NCI-H748 (cell line): ENCODE results near the gene SERPINE1.

Experiments used
- DNase-seq: peaks from one replicate; lab custom pipeline; 2025; ENCODE audit not compliant: unreplicated experiment; lab: John Stamatoyannopoulos, UW

The SERPINE1 gene

GRCh38 chr7:101151908-101152651 is 25.2 kb downstream of the SERPINE1 start:
- no peak for DNase-seq

- DNase-seq: peak; percentile 99
Measured at GRCh38 chr7:101153969-101154692, 27.2 kb downstream of the SERPINE1 start, which contains the start of gene AP1S1. TSS of gene AP1S1 (plus strand) at chr7:101154476. CDS start at chr7:101154515, 39 bp downstream.

GRCh38 chr7:101154693-101155102 is 27.8 kb downstream of the SERPINE1 start:
- peak; percentile 48 for DNase-seq

GRCh38 chr7:101155303-101155702 is 28.4 kb downstream of the SERPINE1 start:
- no peak for DNase-seq

GRCh38 chr7:101156277-101156676 is 29.4 kb downstream of the SERPINE1 start:
- DNase-seq: no peak

- no peak for DNase-seq
Measured at GRCh38 chr7:101156866-101157589, 30.1 kb downstream of the SERPINE1 start.

- no peak for DNase-seq
Measured at GRCh38 chr7:101159696-101160674, 33.1 kb downstream of the SERPINE1 start.

GRCh38 chr7:101160910-101161309 is 34.0 kb downstream of the SERPINE1 start:
- no peak for DNase-seq

- DNase-seq: no peak
Measured at GRCh38 chr7:101161692-101162471, 35.0 kb downstream of the SERPINE1 start.

GRCh38 chr7:101162551-101163278 is 35.8 kb downstream of the SERPINE1 start:
- DNase-seq: peak; percentile 89

GRCh38 chr7:101163279-101164070 is 36.6 kb downstream of the SERPINE1 start:
- peak; percentile 89 for DNase-seq

GRCh38 chr7:101164071-101164840 is 37.4 kb downstream of the SERPINE1 start:
- peak; percentile 64 for DNase-seq

GRCh38 chr7:101165075-101165957 is 38.4 kb downstream of the SERPINE1 start, which contains the start of gene VGF:
TSS of gene VGF (minus strand) at chr7:101165569. CDS start at chr7:101164843, 726 bp downstream.
- DNase-seq: peak; percentile 97

- DNase-seq: peak; percentile 50
Measured at GRCh38 chr7:101165958-101166647, 39.2 kb downstream of the SERPINE1 start.

- no peak for DNase-seq
Measured at GRCh38 chr7:101166648-101166908, 39.7 kb downstream of the SERPINE1 start.
